Stimulated activated CD4-positive, alpha-beta T cell treated with anti-CD3 and anti-CD28 coated beads, Interleukin-12 subunit alpha, Interleukin-12 subunit beta, amount 100 ng/mL, for 24 hours (primary cell): ENCODE data around the gene SLC19A3.
"Not testable (repeated sequence)": the region's sequence is repeated elsewhere in the genome, so short reads cannot be mapped to it uniquely, and the experiment has no call there.

Experiments
- DNase-seq, 2 experiments: peaks; one replicate each; pipeline ENCODE4 v3.0.0-alpha.2; 2020; ENCODE audit warnings: low read depth in 2 of 2

SLC19A3 gene

DNA sequence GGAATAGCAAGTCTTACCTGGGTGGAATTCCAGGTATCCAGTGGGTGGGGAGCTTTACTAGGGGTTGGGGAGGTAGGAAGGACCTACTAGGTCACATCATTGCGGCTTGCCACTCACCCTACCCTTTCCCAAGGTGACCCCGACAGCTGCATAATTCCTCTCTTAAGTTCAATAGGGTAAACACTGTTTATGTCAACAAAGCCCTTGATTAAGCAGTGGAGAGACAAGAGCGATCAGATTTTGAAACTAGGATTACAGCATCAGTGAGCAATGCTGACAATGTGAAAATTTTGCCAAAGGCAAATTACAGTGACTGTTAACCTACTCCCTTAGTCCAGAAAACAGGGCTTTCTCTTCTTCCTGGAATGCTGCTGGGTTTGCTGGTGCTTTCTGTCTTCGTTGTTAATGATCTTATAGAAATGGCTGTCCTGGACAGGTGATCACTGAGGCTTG, 14.5 kb downstream of the SLC19A3 start:
- no peak for DNase-seq

DNA sequence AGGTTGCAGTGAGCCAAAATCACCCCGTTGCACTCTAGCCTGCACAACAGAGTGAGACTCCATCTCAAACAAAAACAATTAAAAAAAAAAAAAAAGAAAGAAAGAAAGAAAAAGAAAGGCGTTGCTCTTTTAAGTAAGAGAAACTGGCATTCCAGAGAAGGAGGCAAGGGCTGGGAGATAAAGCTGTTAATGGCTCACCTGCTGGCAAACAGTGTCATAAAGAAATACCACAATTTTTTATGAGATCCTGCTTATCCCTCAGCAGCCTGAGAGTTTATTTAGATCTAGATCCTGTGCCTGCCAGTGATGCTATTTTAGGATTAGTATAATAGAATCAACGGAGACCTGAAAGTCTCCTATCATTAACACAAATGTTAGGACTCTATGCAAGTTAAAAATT, 16.3 kb downstream of the SLC19A3 start:
- no peak for DNase-seq

DNA sequence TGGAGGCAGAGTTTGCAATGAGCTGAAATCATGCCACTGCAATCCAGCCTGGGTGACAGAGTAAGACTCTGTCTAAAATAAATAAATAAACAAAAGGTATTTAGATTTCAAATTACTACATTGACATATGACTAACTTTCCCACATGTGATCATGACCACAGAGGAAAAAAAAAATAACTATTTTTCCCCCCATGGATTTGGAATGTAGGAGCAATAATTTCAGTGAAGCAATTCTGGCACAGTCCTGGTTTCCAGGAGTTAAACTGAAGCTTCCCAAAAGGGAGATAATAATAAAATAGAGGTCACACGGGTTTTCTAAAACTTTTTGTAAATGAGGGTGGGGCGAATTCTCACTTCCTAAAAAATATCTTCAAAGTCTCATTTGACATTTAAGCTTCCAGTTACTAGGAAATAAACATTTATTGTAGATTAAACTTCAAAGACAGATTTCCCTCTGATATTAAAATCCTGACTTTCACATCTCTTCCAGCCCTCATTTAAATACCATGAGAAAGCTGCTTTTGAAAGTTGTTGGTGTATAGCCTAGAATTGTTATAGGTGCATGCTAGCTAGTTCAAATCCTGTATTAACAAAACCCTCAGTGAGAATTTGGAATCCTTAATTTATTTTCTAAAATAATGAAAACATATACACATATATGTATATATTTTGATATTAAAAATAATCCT, 20.7 kb downstream of the SLC19A3 start:
- no peak for DNase-seq

DNA sequence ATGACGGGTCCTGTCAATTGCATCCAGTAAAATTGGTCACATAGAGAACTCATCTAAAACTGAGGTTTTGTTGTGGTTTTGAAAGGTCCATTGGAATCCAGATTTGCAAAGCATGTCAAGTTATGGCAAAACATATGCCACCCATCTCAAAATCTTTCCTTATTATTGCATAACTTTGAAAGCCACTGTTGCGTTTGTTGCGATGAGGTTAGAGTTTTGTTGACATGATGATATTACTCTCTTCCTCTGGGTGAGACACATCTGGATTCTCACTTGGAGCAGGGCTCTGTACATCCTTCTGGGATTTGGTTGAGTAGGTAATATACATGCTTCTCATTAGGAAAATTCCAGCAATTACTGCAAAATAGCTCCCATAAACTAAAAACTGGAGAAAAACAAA, 30.6 kb downstream of the SLC19A3 start:
- DNase-seq: no peak

DNA sequence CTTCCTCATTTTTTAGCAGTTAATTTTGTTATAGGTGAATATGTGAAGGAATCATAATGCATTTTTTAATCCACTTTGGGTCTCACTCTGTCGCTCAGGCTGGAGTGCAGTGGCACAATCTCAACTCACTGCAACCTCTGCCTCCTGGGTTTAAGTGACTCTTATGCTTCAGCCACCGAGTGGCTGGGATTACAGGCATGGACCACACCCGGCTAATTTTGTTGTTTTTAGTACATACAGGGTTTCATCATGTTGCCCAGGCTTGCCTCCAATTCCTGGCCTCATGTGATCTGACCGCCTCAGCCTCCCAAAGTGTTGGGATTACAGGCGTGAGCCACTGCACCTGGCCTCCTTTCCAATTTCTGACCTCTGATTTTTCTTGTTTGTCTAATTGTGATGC, 33.6 kb downstream of the SLC19A3 start:
- no peak for DNase-seq

DNA sequence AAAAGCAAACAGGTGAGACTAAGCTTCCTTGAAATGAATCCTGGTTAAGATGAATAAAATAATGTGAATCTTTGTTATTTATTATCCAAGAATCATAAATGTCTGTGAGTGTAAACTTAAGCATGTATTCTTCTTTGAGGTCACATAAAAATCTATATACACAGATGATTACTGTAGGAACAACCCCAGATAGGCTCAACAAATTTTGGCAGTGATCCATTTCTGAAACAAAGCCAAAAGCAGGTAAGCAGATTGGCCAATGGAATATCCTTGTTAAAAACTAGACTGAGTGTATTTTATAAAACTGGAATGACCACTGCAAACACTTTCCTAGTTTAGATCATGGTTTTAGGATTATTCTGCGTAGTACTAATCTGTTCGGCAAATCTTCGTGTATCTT, 39.9 kb downstream of the SLC19A3 start:
- DNase-seq: no peak

DNA sequence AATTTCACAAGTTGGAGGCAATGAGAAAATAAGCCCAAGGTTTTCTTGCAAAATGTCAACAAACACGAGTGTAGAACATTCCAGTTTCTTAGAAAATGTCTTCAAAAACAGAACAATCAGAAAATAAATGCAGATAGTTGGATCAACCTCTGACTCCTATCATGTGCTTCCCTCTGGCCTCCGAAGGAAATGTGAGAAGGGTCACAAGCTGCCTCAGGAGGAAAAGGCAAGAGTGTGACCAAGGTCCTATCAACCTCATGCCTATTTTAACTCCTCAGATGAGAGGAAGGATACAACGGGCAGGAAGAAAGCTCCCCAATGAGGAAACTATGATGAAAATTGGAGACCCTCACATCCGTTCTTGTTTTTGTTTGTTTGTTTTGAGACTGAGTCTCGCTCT, 43.3 kb downstream of the SLC19A3 start:
- DNase-seq: no peak

DNA sequence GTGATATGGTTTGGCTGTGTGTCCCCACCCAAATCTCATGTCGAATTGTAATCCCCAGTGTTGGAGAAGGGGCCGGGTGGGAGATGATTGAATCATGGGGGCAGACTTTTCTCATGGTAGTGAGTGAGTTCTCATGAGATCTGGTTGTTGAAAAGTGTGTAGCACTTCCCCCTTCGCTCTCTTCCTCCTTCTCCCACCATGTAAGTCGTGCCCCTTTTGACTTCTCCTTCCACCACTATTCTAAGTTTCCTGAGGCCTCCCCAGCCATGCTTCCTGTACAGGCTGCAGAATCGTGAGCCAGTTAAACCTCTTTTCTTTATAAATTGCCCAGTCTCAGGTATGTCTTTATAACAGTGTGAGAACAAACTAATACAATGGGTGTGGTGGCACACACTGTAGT, 44.2 kb downstream of the SLC19A3 start:
- not testable (repeated sequence) for DNase-seq

DNA sequence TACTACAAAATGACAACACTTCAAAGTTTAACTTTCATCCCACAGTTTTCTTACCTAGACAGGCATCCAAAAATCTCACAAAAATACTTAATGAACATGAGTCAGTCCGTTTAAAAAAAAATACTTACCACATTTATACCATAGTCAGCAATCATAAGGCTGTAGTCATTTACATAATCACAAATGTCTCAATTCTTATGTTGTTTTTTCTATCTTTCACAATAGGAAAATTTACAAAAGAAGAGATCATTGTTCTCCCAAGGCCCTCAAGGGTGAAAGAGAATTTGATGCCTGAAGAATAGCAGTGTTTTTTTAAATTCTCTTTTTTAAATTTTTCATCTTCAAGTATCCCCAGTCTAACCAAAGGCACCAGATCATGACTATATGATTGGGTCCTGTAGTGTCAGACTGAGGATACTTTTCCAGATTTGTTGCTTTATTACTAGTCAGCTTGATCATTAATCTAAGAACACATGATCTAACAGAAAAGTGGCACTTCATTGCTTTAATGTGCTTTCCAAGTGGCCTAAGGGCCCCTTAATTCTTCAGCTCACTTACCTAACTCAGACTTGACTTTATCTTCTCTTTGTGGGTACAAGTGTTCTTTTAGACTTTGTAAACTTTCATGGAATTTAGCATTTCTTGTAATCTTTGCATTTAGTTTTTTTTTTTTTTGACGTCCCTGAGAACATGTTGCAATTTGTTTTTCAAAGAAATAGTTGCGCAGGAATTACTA, 46.5 kb downstream of the SLC19A3 start:
- DNase-seq: no peak

DNA sequence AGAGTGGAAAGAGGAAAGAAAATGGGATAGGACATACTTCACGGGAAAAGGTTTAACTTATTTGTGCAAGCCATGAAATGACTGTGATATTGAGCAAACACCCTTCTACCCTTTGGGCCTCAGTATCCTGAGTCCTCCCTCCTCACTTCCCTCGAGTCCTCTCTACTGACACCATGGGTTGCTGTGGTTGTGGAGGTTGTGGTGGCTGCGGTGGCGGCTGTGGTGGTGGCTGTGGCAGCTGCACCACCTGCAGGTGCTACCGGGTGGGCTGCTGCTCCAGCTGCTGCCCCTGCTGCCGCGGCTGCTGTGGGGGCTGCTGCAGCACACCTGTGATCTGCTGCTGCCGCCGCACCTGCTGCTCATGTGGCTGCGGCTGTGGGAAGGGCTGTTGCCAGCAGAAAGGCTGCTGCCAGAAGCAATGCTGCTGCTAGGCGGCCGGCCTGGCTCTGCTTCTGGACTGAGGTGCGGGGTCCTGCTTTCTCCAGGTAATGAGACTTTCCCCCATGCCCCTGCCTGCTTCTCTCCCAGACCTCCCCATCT, 51.1 kb downstream of the SLC19A3 start, which contains the start of gene SCYGR5:
Gene SCYGR5 (plus strand): TSS at position 174 of the 540 bp plus-strand sequence. CDS start 0 bp downstream, at position 174.
- not testable (repeated sequence) for DNase-seq

DNA sequence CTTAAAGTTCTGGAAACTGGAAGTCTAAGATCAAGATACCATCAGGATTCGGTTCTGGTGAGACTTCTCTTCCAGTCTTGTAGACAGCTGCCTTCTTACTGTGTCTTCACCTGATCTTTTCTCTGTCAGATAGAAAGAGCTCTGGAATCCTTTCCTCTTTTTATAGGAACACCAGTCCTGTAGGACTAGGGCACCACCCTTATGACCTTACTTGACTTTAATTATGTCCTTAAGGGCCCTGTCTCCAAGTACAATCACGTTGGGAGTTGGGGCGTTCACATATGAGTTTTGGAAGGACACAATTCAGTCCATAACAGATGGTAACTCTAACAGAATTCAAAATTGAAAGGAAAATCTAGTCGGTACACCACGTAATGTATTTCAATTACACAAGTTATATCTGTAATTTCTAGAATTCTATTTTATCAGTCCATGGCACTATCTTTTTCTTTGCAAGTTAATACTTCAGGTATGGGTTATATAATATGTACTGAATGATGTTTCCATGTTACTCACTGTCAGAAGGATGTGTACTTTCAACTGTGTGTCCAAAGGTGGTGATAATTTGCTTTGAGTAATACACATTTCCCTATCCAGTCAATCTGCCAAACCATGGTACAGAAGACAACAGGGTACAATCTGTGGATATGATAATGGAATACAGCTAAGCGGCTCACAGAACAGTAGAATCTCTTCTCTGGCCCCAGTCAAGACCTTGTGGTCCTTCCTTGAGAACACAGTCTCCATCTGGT, 52.5 kb downstream of the SLC19A3 start:
- DNase-seq: no peak

DNA sequence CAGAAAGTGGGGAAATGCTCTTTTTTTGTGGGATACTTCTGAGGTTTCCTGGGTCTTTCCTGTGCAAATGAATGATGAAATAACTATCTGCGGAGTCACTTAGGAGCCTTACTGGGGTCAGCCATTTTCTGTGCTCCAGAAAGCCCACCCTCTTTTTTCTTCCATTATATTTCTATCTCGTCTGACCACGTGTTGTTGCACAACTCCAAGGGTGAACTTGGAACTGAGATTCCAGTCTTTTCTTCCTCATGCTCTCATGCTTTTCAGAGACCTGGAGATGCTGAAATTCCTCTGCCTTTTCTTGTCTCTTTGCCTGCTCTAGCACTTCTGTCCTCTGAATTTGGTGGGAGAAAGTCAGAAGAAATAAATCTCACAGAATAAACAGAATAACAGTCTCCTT, 56.0 kb downstream of the SLC19A3 start:
- no peak for DNase-seq

DNA sequence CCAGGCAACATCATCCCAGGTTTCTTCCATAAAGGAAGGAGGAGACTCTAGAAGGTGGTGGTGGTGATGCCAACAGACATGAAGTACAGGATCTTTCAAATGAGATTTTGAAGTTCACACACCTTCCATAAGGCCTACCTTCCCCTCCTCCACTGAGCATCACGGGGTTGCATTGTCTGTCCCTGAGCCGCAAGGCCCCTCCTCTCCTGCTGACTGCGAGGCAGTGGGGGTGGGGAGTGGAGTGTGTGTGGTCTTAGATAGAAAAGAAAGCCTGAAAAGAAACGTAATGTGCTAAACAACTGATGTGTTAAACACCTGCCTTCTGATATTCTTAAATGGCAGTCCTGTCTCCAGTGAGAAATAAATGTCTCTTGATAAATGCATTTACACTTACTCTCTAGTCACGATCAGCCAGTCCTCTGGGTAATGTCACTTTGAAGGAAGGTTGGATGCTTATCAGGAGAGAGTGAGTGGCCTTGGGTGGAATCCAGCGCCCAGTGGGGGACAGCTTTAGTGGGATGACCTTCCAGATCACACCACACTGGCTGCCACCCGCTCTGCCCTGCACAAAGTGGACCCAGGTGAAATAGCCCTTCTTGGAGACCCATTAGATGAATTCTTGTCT, 56.7 kb downstream of the SLC19A3 start:
- DNase-seq: no peak

DNA sequence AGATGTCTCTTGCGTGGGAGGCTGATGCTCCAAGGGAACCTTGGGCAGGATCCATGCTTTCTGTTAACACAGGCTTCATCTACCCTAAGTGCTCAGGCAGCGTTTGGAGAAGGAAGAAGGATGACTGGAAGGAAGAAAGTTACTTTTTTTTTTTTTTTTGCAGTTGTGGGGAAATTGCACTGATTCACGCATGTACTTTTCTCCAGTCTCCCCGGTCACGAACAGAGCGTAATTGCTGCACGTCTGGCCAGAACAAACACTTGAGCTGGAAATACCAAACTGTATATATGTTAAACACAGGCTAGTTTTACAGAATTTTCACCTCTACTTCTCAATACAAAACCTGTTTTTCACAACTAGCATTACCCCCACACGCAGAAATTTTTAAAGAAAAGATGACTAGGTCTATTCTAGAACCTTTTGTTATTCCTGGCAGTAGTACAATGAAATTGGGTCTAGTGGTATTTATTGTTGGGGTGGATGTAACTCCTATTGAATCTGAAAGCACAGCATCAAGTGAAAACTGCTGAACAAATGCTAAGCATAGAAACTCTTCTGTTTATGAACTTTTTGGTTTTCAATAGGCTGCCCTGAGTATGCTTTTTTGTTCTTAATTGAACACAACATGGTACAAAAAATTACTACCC, 60.5 kb downstream of the SLC19A3 start:
- DNase-seq: no peak

DNA sequence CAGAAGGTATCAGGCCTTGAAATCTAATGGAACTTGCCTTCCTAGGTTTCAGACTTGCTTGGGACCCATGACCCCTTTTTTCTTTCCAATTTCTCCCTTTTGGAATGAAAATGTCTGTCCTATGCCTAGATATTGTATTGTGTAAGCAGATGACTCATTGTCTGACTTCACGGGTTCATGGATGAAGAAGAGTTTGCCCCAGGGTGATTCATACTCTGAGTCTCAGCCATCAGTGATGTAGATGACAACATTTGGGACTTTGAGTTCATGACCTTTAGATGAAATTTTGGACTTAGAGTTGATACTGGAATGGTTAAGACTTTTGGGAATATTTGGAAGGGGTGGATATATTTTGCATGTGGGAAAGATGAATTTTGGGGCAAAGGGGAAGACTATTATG, 62.4 kb downstream of the SLC19A3 start:
- no peak for DNase-seq

DNA sequence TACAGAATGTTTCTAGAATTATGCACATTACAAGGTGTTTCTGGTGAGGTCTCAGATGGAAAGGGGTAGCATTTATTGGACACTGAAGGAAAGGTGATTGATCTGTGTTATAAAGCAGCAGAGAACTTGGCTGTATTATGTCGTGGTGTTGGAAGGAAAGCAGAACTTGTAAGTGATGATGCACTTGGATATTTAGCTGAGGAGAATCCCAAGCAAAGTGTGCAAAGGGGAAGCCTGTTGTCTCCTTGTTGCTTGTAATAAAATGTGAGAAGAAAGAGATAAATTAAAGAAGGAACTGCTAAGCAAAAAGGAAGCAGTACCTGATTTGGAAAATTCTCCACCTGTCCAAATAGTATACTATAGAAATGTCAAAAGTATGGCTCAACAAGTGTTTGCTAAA, 63.4 kb downstream of the SLC19A3 start:
- no peak for DNase-seq

DNA sequence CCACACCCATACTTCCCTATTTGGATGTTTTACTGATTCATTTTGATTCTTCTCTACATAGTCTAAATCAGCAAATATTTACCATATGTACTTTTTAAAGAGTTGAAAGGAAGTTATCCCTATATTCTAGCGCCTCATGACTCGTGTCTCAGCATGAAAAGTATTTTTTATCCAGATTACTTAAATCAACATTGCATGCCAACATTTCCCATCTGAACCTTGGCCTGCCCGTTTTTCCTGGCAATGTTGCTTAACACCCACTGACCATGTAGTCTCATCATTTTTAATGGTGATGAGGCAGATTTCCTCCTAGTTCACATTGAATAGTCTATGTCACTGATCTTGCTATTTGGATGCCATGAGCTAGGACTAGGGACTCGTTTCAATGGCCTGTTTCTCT, 64.4 kb downstream of the SLC19A3 start:
- no peak for DNase-seq

DNA sequence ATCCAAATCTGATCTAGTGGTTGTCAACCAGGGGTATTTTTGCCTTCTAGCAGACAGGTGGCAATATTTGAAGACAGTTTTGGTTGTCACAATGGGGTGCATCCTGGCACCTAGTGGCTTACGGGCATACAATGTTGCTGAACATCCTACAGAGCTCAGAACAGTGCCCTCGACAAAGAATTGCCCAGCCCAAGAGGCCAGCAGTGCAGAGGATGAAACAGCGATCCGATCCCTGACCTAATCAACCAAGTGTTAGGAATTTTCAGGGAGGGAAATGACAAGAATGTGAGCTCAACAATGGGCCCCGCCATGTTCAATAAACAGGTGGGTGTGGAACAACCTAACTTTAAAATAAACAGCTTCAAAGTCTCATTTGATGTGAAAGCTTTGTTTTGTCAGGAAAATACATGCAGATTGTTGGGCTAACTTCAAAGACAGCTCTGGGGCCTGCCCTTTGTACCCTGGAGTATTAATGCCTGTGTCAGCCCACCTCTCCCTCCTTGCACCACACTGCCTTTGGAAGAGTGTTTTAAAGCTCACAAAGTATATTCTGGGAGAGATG, 73.8 kb downstream of the SLC19A3 start:
- DNase-seq: no peak

DNA sequence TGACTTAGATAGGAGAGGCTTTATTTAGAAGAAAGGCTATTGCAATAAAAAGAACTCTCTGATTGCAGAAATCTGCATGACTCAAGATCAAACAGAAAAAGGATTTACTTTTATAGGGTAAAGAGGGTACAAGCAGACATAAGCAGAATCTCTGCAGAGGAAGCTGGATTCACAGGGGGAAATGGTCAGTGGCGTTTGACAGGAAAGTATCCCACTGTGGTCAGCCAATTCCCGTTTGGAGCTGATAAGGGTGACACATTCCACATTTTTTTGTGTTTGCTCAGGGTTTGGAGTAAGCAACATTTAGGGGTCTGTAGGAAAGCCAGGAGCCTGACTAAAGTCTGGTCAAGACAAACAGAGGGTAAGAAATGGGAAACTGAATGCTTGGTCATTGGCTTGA, 75.2 kb downstream of the SLC19A3 start:
- DNase-seq: no peak

DNA sequence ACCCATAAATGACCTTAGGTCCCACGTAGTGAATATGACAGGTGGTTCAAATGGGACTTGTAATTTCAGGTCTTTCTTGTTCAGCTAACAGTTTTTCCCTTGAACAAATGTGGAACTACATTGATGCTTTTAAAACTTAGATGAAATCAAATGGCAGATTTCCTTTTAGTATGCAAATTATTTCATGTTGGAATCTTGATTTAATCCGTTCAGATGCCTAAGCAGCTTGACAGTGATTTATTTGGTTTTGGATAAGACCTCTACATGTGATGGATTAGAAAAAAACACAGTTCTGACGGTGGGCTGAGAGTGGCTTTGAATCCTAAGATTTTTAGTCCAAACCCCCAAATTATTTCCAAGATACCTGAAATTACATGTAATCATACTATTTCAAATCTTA, 83.6 kb downstream of the SLC19A3 start:
- DNase-seq: no peak
